HEK293 (cell line): ENCODE data around the gene UNC80.

ENCODE experiments used
- KLF16 ChIP-seq: fragments of 450-650 bp; formaldehyde crosslinking; IDR thresholded peaks from 2 replicates; pipeline ENCODE4 v1.5.1; 2017; ENCODE audit warnings: missing biosample characterization, missing genetic modification characterization
- MYNN ChIP-seq: fragments of 450-650 bp; formaldehyde crosslinking; IDR thresholded peaks from 2 replicates; pipeline ENCODE4 v1.5.1; 2016; ENCODE audit warnings: missing biosample characterization, missing genetic modification characterization, borderline replicate concordance
- PBX3 ChIP-seq: sonication (generic); formaldehyde crosslinking; IDR thresholded peaks from 2 replicates; pipeline ENCODE4 v1.8.1; 2022; ENCODE audit warnings: mild to moderate bottlenecking, moderate library complexity, missing genetic modification reagents
- ZBTB49 ChIP-seq: fragments of 450-650 bp; formaldehyde crosslinking; IDR thresholded peaks from 2 replicates; pipeline ENCODE4 v1.5.1; 2016; ENCODE audit warnings: missing biosample characterization, missing genetic modification characterization, low read depth
- ZFP41 ChIP-seq: fragments of 450-650 bp; formaldehyde crosslinking; IDR thresholded peaks from 2 replicates; pipeline ENCODE4 v1.5.1; 2016; ENCODE audit warnings: missing biosample characterization, missing genetic modification characterization, borderline replicate concordance
- ZNF148 ChIP-seq: fragments of 450-650 bp; formaldehyde crosslinking; IDR thresholded peaks from 2 replicates; pipeline ENCODE4 v1.5.0; 2017; ENCODE audit warnings: missing biosample characterization, missing genetic modification characterization, borderline replicate concordance
- ZSCAN16 ChIP-seq: fragments of 450-650 bp; formaldehyde crosslinking; IDR thresholded peaks from 2 replicates; pipeline ENCODE4 v1.5.1; 2016; ENCODE audit warnings: missing biosample characterization, missing genetic modification characterization
- TF ChIP-seq, protein P1 (sequence below): fragments of 450-650 bp; formaldehyde crosslinking; IDR thresholded peaks from 2 replicates; pipeline ENCODE4 v1.5.1; 2016; ENCODE audit warnings: missing biosample characterization, missing genetic modification characterization
- TF ChIP-seq, protein P2 (sequence below): fragments of 450-650 bp; formaldehyde crosslinking; IDR thresholded peaks from 2 replicates; pipeline ENCODE4 v1.5.1; 2016; ENCODE audit warnings: missing biosample characterization, missing genetic modification characterization

GRCh38 chr2:210003359-210003758, 231.7 kb downstream of the UNC80 start:
- TF ChIP-seq, protein P1, sequence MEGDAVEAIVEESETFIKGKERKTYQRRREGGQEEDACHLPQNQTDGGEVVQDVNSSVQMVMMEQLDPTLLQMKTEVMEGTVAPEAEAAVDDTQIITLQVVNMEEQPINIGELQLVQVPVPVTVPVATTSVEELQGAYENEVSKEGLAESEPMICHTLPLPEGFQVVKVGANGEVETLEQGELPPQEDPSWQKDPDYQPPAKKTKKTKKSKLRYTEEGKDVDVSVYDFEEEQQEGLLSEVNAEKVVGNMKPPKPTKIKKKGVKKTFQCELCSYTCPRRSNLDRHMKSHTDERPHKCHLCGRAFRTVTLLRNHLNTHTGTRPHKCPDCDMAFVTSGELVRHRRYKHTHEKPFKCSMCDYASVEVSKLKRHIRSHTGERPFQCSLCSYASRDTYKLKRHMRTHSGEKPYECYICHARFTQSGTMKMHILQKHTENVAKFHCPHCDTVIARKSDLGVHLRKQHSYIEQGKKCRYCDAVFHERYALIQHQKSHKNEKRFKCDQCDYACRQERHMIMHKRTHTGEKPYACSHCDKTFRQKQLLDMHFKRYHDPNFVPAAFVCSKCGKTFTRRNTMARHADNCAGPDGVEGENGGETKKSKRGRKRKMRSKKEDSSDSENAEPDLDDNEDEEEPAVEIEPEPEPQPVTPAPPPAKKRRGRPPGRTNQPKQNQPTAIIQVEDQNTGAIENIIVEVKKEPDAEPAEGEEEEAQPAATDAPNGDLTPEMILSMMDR (tag by site-specific recombination) = no peak
- TF ChIP-seq KLF16 (tag by site-specific recombination) (no peak), ZBTB49 (no peak), MYNN (no peak), ZFP41 (no peak), PBX3 (no peak), ZSCAN16 (tag by site-specific recombination) (no peak), ZNF148 (tag by site-specific recombination) (no peak)
- TF ChIP-seq, protein P2, sequence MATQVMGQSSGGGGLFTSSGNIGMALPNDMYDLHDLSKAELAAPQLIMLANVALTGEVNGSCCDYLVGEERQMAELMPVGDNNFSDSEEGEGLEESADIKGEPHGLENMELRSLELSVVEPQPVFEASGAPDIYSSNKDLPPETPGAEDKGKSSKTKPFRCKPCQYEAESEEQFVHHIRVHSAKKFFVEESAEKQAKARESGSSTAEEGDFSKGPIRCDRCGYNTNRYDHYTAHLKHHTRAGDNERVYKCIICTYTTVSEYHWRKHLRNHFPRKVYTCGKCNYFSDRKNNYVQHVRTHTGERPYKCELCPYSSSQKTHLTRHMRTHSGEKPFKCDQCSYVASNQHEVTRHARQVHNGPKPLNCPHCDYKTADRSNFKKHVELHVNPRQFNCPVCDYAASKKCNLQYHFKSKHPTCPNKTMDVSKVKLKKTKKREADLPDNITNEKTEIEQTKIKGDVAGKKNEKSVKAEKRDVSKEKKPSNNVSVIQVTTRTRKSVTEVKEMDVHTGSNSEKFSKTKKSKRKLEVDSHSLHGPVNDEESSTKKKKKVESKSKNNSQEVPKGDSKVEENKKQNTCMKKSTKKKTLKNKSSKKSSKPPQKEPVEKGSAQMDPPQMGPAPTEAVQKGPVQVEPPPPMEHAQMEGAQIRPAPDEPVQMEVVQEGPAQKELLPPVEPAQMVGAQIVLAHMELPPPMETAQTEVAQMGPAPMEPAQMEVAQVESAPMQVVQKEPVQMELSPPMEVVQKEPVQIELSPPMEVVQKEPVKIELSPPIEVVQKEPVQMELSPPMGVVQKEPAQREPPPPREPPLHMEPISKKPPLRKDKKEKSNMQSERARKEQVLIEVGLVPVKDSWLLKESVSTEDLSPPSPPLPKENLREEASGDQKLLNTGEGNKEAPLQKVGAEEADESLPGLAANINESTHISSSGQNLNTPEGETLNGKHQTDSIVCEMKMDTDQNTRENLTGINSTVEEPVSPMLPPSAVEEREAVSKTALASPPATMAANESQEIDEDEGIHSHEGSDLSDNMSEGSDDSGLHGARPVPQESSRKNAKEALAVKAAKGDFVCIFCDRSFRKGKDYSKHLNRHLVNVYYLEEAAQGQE (tag by site-specific recombination) = no peak
